Neural progenitor cell (in vitro differentiated cells): ENCODE data around the gene FIGLA.

Experiments used
- EZH2 ChIP-seq: fragments of 200-600 bp; sonication (generic); IDR thresholded peaks from 2 replicates; pipeline ENCODE4 v1.6.1; 2017; ENCODE audit warnings: antibody characterized with exemption, mild to moderate bottlenecking, moderate library complexity
- TF ChIP-seq, protein P1 (sequence below): fragments of 200-600 bp; sonication (generic); IDR thresholded peaks from 2 replicates; pipeline ENCODE4 v1.5.1; 2017; ENCODE audit warnings: antibody characterized with exemption, mild to moderate bottlenecking

- TF ChIP-seq, protein P1, sequence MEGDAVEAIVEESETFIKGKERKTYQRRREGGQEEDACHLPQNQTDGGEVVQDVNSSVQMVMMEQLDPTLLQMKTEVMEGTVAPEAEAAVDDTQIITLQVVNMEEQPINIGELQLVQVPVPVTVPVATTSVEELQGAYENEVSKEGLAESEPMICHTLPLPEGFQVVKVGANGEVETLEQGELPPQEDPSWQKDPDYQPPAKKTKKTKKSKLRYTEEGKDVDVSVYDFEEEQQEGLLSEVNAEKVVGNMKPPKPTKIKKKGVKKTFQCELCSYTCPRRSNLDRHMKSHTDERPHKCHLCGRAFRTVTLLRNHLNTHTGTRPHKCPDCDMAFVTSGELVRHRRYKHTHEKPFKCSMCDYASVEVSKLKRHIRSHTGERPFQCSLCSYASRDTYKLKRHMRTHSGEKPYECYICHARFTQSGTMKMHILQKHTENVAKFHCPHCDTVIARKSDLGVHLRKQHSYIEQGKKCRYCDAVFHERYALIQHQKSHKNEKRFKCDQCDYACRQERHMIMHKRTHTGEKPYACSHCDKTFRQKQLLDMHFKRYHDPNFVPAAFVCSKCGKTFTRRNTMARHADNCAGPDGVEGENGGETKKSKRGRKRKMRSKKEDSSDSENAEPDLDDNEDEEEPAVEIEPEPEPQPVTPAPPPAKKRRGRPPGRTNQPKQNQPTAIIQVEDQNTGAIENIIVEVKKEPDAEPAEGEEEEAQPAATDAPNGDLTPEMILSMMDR: peak; percentile 16
- TF ChIP-seq EZH2: no peak
Observed at GRCh38 chr2:70748002-70748784, 42.2 kb downstream of the FIGLA start.
